Measurements from ENCODE around the gene GREM1.

DNA sequence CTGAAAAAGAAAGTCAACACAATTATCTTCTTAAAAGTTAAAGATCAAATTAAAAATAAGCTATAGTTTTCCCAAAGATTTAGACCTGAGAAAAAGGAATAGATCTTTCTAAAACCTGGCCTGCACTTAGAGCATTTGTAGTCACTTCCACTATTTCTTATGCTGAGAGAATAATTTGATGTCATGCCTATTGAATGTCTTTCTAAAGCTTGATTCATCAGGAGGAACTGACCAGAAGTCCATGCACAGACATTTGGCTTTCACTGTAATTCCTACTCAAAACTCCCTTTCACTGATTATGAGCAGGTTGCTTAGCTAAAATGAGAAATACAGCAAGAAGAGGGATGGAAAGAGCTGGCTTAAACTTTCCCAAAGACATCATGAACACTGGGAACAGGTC lies 4.3 kb downstream of the GREM1 start:
- TF ChIP-seq SP2 (IDR thresholded peaks at IDR 0.05; ENCODE audit: low read length): no peak
- TF ChIP-seq, protein P1, sequence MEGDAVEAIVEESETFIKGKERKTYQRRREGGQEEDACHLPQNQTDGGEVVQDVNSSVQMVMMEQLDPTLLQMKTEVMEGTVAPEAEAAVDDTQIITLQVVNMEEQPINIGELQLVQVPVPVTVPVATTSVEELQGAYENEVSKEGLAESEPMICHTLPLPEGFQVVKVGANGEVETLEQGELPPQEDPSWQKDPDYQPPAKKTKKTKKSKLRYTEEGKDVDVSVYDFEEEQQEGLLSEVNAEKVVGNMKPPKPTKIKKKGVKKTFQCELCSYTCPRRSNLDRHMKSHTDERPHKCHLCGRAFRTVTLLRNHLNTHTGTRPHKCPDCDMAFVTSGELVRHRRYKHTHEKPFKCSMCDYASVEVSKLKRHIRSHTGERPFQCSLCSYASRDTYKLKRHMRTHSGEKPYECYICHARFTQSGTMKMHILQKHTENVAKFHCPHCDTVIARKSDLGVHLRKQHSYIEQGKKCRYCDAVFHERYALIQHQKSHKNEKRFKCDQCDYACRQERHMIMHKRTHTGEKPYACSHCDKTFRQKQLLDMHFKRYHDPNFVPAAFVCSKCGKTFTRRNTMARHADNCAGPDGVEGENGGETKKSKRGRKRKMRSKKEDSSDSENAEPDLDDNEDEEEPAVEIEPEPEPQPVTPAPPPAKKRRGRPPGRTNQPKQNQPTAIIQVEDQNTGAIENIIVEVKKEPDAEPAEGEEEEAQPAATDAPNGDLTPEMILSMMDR (IDR thresholded peaks at IDR 0.05; ENCODE audit: control extremely low read depth in 1 of 3, insufficient read depth in 1 of 3, low read depth in 1 of 3, low read length in 3 of 3): no peak
- no peak for TF ChIP-seq NRF1 (IDR thresholded peaks at IDR 0.05; ENCODE audit: low read depth, low read length)
- TF ChIP-seq EZH2 (IDR thresholded peaks at IDR 0.05; ENCODE audit: low read depth, low read length, severe bottlenecking): no peak
- no peak for TF ChIP-seq FOSL1 (IDR thresholded peaks at IDR 0.05; ENCODE audit: insufficient read depth, low read depth, low read length)
- TF ChIP-seq, protein P2, sequence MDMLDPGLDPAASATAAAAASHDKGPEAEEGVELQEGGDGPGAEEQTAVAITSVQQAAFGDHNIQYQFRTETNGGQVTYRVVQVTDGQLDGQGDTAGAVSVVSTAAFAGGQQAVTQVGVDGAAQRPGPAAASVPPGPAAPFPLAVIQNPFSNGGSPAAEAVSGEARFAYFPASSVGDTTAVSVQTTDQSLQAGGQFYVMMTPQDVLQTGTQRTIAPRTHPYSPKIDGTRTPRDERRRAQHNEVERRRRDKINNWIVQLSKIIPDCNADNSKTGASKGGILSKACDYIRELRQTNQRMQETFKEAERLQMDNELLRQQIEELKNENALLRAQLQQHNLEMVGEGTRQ (IDR thresholded peaks at IDR 0.05; ENCODE audit: low read length): no peak
- TF ChIP-seq EP300 (IDR thresholded peaks at IDR 0.05; ENCODE audit: borderline replicate concordance in 1 of 2, low read depth in 2 of 2, low read length in 2 of 2): no peak
- TF ChIP-seq GABPA (IDR thresholded peaks at IDR 0.05; ENCODE audit: borderline replicate concordance, insufficient read depth, low read length): no peak
- no peak for TF ChIP-seq JUND (IDR thresholded peaks at IDR 0.05; ENCODE audit: low read length)
- no peak for TF ChIP-seq POLR2A (IDR thresholded peaks at IDR 0.05; ENCODE audit: control extremely low read depth in 1 of 2, low read depth in 2 of 2, low read length in 2 of 2)

Measured in H1 (cell line).